Activated CD4-positive, alpha-beta T cell treated with anti-CD3 and anti-CD28 coated beads for 4 hours (primary cell): ENCODE data around the gene POGZ.

Experiments
- DNase-seq, 2 donors: peaks; one replicate each; pipeline ENCODE4 v3.0.0-alpha.2; 2020

POGZ gene

GRCh38 chr1:151459331-151460046, at the start of gene POGZ:
POGZ (minus strand) TSS chr1:151459494; CDS start chr1:151442204, 17,290 bp downstream.
- peak; percentile 94 to 96 for DNase-seq

DNA sequence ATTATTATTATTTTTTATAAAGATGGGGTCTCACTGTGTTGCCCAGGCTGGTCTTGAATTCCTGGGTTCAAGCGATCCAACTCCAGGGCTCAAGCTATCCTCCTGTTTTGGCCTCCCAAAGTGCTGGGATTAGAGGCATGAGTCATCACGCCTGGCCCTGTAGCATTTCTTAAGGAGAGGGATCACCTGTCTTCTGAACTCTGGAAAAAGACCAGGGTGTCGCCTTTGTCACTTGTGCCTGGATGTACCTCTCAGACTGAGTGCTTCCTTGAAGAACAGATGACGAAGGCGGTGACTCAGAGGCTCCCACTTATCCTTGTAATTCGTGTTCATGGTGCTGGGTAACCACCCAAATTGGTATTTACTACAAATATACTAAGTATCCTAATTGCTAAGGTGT, 49.5 kb upstream of the POGZ start:
- DNase-seq = no peak

GRCh38 chr1:151504759-151505158, 45.5 kb upstream of the POGZ start:
- no peak for DNase-seq

- DNase-seq = no peak
Observed at GRCh38 chr1:151504252-151504651, 45.0 kb upstream of the POGZ start.

GRCh38 chr1:151502859-151503780, 43.8 kb upstream of the POGZ start:
- DNase-seq = no peak

GRCh38 chr1:151502035-151502700, 42.9 kb upstream of the POGZ start:
- DNase-seq = no peak

DNA sequence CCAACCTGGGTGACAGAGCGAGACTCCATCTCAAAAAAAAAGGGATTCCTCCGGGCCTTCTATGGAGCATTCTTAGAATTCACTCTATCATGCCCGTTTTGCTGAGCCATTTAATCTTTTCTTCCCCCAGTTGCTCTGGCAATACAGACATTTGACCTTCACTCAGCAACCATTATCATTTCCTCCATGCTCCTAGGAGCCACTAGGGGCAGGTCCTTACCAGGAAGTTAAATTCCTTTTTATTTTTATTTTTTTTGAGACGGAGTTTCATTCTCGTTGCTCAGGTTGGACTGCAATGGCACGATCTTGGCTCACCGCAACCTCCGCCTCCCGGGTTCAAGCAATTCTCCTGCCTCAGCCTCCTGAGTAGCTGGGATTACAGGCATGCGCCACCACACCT, 42.2 kb upstream of the POGZ start:
- DNase-seq = no peak

DNA sequence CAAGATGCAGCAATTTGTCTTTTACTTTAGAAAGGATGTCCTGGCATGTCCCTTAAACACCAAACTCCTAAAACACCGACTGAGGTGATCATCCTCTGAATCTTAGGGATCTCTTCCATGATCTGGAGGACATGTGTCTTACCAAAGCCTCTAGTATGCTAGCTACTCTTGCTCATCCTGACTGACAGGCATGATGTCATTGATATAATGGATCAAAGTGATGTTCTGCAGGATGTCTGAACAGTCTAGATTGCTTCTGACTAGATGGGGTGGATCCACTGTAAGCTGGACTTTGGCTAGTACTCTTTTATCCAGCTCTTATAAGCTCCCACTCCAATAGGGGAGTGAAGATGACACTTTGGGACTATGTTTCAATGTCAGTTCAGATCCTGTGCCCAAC, 40.6 kb upstream of the POGZ start:
- no peak for DNase-seq

- no peak for DNase-seq
Observed at GRCh38 chr1:151499365-151499764, 40.1 kb upstream of the POGZ start.

DNA sequence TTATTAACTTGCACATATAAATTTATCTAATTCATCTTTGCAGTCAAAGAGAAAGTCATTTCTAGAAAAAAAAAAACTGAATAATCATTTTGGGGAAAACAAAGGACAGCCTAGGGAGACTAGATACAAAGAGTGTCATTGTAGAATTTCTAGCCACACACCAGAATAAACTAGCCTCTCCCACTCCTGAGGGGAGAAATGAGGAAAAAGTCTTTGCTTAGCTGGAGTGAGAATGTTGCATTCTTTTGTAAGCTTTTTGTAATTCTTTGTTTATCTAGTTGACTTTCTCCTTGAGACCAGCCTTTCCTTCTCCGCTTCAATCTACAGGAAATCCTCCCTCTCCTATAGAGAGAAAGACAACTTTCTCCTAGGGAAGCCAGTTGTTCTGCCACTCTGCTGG, 36.0 kb upstream of the POGZ start:
- DNase-seq = no peak

DNA sequence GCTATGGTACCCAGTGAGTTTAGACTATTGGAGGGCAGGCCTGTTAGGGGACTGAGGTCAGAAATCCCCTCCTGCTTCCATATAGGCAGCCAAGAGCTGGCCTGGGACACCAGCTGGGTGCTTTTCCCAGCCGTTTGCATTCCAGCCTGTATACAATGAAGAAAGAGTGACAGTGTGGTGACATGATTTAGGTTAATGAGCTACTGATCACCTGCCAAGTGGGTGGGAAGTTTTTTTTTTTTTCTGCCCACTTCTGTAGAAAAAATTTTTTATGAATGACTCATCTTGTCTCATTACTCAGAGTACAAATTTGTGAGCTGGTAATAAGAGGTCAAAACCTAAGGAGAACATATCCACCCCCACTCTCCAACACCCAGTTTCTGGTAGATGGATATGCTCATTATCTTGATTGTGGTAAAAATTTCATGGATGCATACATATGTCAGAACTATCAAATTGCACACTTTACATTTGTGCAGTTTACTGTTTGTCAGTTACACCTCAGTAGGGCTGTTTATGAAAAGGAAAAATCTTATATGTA, 35.5 kb upstream of the POGZ start:
- no peak for DNase-seq

DNA sequence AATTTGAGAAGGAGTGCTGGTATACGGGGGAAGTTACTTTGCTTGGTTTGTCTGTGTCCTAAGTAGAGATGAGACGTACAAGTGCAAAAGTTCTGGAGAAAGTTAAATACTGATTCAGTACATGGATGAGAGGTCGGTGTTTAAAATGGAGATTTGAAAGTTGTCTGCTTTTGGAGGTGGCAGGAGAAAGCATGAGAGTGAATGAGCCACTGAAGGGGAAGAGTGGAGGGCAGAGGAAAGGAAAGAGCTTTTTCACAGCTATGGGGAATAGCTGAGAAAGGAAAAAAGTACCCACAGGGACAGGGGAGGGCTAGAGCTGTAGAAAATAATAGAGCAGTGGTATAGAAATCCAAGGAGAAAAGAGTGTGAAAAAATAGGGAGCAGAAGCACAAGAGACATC, 33.7 kb upstream of the POGZ start:
- DNase-seq = no peak

DNA sequence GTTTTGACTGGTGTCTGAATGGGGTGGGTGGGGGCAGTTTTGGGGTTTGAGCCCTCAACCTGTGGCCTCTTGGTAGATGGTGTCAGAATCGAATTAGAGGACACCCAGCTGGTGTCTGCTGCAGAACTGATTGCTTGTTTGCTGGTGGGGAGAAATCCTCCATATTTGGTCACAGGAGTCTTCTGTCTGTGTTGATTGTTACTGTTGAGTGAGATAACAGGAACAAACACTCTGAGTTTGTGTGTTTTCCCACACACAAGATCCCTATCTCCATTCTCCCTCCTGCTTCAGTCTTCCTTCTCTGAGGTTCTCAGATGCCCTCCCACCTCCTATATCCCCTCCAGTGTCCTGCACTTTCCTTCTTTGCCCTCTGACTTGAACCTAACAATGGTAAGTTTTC, 32.8 kb upstream of the POGZ start:
- DNase-seq = no peak

GRCh38 chr1:151491641-151492040, 32.3 kb upstream of the POGZ start:
- no peak for DNase-seq

- DNase-seq = no peak
Observed at GRCh38 chr1:151486557-151486956, 27.3 kb upstream of the POGZ start.

GRCh38 chr1:151485685-151486255, 26.5 kb upstream of the POGZ start:
- no peak for DNase-seq

- DNase-seq = no peak
Observed at GRCh38 chr1:151482017-151482416, 22.7 kb upstream of the POGZ start.

DNA sequence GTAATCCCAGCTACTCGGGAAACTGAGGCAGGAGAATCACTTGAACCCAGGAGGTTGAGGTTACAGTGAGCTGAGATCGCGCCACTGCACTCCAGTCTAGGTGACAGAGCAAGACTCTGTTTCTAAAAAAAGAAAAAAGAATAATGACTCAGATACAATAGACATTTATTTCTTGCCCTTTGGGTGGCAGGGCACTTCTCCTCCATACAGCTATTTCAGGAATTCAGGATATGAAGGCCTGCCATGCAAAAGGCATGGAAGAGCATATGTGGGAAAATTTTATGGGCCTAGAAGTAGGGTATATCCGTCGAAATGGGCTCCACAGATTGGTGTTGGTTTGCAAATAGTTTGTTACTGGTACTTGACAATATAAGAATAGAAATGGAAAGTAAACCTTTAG, 20.2 kb upstream of the POGZ start:
- no peak for DNase-seq

DNA sequence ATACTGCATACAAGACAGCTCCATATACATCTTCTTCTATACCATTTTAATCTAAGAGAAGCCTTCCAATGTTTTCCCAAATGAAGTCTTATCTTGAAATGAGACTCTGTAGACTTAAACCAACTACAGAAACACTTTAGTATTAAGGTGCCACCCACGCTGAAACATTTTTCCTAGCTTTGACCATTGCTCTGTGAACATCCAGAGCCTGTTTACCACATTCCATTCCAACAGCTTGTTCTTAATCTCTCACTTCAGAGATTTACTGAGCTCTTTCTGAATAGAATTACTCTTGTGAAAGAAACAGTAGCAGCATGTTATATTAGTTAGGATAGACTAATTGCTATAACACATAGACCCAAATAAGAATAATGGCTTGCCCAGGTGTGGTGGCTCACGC, 19.6 kb upstream of the POGZ start:
- no peak for DNase-seq

DNA sequence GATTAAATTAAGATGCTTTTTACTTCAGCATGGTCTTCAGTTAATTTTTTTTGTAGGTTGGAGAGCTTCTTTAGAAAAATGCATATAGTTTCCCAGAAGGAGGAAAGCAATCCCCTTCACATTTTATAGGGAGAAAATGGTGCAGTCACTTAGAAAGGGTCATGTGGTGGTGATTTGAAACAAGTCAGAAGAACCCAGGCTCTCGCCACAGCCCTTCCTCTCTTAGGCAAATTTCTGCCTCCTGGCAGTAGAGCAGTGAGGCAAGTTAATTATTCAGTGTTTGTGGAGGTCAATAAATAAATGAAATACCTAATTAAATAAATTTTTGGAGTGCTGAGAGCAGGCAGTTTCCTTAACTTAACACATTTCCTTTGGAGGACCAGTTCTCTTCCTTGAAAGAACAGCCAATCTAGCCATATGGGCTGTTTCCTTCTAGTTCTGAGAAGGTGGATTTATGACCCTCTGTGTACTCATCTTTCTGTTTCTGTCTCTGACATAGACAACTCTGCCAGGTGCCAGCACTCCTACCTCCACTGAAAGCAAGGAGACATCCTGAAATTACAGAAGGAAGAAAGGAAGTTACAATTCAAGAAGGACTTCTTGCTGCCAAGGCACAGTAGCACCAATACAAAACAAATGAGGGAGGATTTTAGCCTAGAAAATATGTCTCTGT, 19.0 kb upstream of the POGZ start:
- DNase-seq = no peak

GRCh38 chr1:151477066-151477465, 17.8 kb upstream of the POGZ start:
- no peak for DNase-seq

GRCh38 chr1:151476083-151476482, 16.8 kb upstream of the POGZ start:
- DNase-seq = no peak
